HepG2 (cell line): Measurements from ENCODE around the gene NCKAP1. TPM values are rescaled to one million over a fixed set of nuclear protein-coding genes. Genes with fewer than 3 reads are reported as not detected.
A peak's percentile ranks its signal among the peaks of the same experiment; 100 is the strongest.

ENCODE experiments used
- ATAC-seq: fragments of 200-7000 bp; cut with Tn5 transposase; 3 replicates; pipeline ENCODE4 v1.9.1; 2020; ENCODE audit warnings: mild to moderate bottlenecking, moderate library complexity
- BruUV-seq: library from RNA; stranded (reverse); fragments of 400-500 nt; replicated peaks from 2 replicates; lab custom pipeline; 2021; lab: Mats Ljungman, UMichigan
- CTCF ChIA-PET: fragments of 300-600 bp; formaldehyde crosslinking; extraction: SDS; loops from one replicate; lab custom pipeline; 2021; ENCODE audit warnings: low total read pairs, inconsistent platforms, low intra/inter-chr PET ratio; lab: Yijun Ruan, JAX
- POLR2A ChIA-PET: fragments of 350-600 bp; sonication (Branson Sonifier 250); formaldehyde crosslinking; loops from one replicate; lab custom pipeline; 2020; ENCODE audit warnings: antibody characterized with exemption, inconsistent platforms; lab: Yijun Ruan, JAX
- DNase-seq: peaks from one replicate; pipeline ENCODE4 v3.0.0-alpha.2; 2015; ENCODE audit warnings: low spot score
- FAIRE-seq: peaks from 3 replicates; lab custom pipeline; 2011; peaks lifted over from hg19 to GRCh38; lab: Jason Lieb, UNC
- H2AFZ ChIP-seq: one replicate; pipeline ENCODE4 v1.6.1; 2011; ENCODE audit warnings: low read length, inconsistent platforms
- H3K27ac ChIP-seq: fragments of 300-600 bp; 3 replicates; pipeline ENCODE4 v1.8.0; 2011; ENCODE audit warnings: mixed run types, mild to moderate bottlenecking, mixed read lengths, low read length, inconsistent platforms; ENCODE audit not compliant: insufficient read depth; ENCODE audit errors: extremely low read length
- H3K27me3 ChIP-seq, 2 experiments: fragments of 200-600 bp in 1 of 2; 2 replicates in 1 of 2; 3 replicates in 1 of 2; pipeline versions ENCODE4 v1.6.0 to v1.8.0; 2011; ENCODE audit warnings: low read length in 2 of 2, mild to moderate bottlenecking in 2 of 2, moderate library complexity in 2 of 2, inconsistent platforms in 1 of 2; ENCODE audit not compliant: insufficient read depth in 2 of 2, control insufficient read depth in 1 of 2
- H3K36me3 ChIP-seq, 2 experiments: fragments of 200-600 bp in 1 of 2; replicated peaks in 1 of 2; 2 replicates in 1 of 2; 3 replicates in 1 of 2; pipeline versions ENCODE4 v1.5.1 to v1.8.0; 2011; ENCODE audit warnings: low read length in 2 of 2, inconsistent platforms in 1 of 2; ENCODE audit not compliant: insufficient read depth in 2 of 2, control insufficient read depth in 1 of 2
- H3K4me1 ChIP-seq: 2 replicates; pipeline ENCODE4 v1.5.1; 2012; ENCODE audit warnings: low read length, inconsistent platforms; ENCODE audit not compliant: insufficient read depth
- H3K4me2 ChIP-seq: 2 replicates; pipeline ENCODE4 v1.6.0; 2011; ENCODE audit warnings: low read depth, low read length, inconsistent platforms
- H3K4me3 ChIP-seq, 3 experiments: fragments of 200-600 bp in 1 of 3; sonication (generic), shearing (Covaris generic) in 1 of 3; replicated peaks in 1 of 3; 2 replicates each; pipeline ENCODE4 v1.5.1; 2011 to 2016; ENCODE audit warnings: low read length in 3 of 3, inconsistent platforms in 2 of 3, low read depth in 2 of 3, mild to moderate bottlenecking in 2 of 3, control low read depth in 1 of 3, mixed read lengths in 1 of 3; ENCODE audit not compliant: insufficient read depth in 1 of 3
- H3K79me2 ChIP-seq: one replicate; pipeline ENCODE4 v1.6.1; 2011; ENCODE audit warnings: low read length, inconsistent platforms; ENCODE audit not compliant: insufficient read depth
- H3K9ac ChIP-seq: 2 replicates; pipeline ENCODE4 v1.6.0; 2011; ENCODE audit warnings: mild to moderate bottlenecking, low read depth, low read length, inconsistent platforms; ENCODE audit not compliant: insufficient read depth
- H3K9me3 ChIP-seq: 2 replicates; pipeline ENCODE4 v1.5.1; 2012; ENCODE audit warnings: mild to moderate bottlenecking, low read length
- H4K20me1 ChIP-seq: 2 replicates; pipeline ENCODE4 v1.6.0; 2011; ENCODE audit warnings: inconsistent platforms, mild to moderate bottlenecking, low read length, moderate library complexity; ENCODE audit not compliant: insufficient read depth
- CEBPB ChIP-seq: IDR thresholded peaks from 2 replicates; pipeline ENCODE4 v1.6.1; 2011; ENCODE audit warnings: low read depth, low read length, improper control_type of control experiment, borderline replicate concordance
- SRF ChIP-seq: IDR thresholded peaks from 2 replicates; pipeline ENCODE4 v1.6.1; 2011; ENCODE audit warnings: mild to moderate bottlenecking, low read depth, low read length, moderate library complexity
- ZFP90 ChIP-seq: sonication (generic); formaldehyde crosslinking; IDR thresholded peaks from 2 replicates; pipeline ENCODE4 v1.8.0; 2022; ENCODE audit warnings: missing genetic modification reagents, mild to moderate bottlenecking, inconsistent platforms, borderline replicate concordance
- ZNF12 ChIP-seq: sonication (generic); formaldehyde crosslinking; IDR thresholded peaks from 2 replicates; pipeline ENCODE4 v1.5.0; 2020; ENCODE audit warnings: missing genetic modification reagents
- ZNF496 ChIP-seq: sonication (generic); formaldehyde crosslinking; IDR thresholded peaks from 2 replicates; pipeline ENCODE4 v1.8.1; 2023; ENCODE audit warnings: mild to moderate bottlenecking, moderate library complexity, missing genetic modification reagents; ENCODE audit not compliant: insufficient replicate concordance
- ZNF550 ChIP-seq: sonication (generic); formaldehyde crosslinking; IDR thresholded peaks from 2 replicates; pipeline ENCODE4 v1.4.0; 2020; ENCODE audit warnings: mild to moderate bottlenecking, missing genetic modification reagents, borderline replicate concordance
- in situ Hi-C: cut with HindIII; loops from 2 replicates; pipeline ENCODE4 v1.10.0; 2017; ENCODE audit warnings: low pct_unique_long_range_greater_than_20kb; ENCODE audit not compliant: extremely low pct_ligation_motif_present
- intact Hi-C: fragments of 100-400 bp; cut with micrococcal nuclease; formaldehyde crosslinking; loops from one replicate; pipeline ENCODE4 v1.10.0; 2022; ENCODE audit not compliant: unreplicated experiment
- polyA plus RNA-seq, 8 experiments: library from polyadenylated mRNA; depleted of rRNA in 3 of 8; stranded (reverse) in 7 of 8; unstranded in 1 of 8; fragments of >200 nt; fragmentation: Illumina TruSeq in 4 of 8; extraction: Trizol in 4 of 8; gene quantifications; 2 replicates each; pipeline versions ENCODE4 v1.2.1 to v1.2.3, GENCODE V29; 2011 to 2016; ENCODE audit warnings: low read depth in 4 of 8, missing spikeins in 1 of 8, mixed read lengths in 1 of 8; ENCODE audit not compliant: insufficient read depth in 1 of 8
- total RNA-seq, 5 experiments: library from RNA; depleted of rRNA; stranded (reverse); fragments of >200 nt; fragmentation: Illumina TruSeq; extraction: Trizol; gene quantifications; 2 replicates each; pipeline ENCODE4 v1.2.3, GENCODE V29; 2016; ENCODE audit warnings: low read depth in 1 of 5

The NCKAP1 gene
- total and polyA plus RNA-seq, 2 of the 13 experiments (the other 11 are each of a cell fraction or from before 2014, with no cell fraction given), result 72.1 to 96.3 TPM

- POLR2A ChIA-PET, result no interaction called here
- TF ChIP-seq CEBPB (peak; percentile 50; the same call in 1 of the 2 replicates), SRF (no peak)
- intact Hi-C loops, result no loop called here
- DNase-seq (no peak), FAIRE-seq (no peak), ATAC-seq (no peak)
- Histone ChIP-seq H3K36me3 (peaks cover 6 to 49% of the 10 kb centered on the region in 2 experiments), H3K27ac (no peak overlapping the region), H3K4me1 (no peaks in the 10 kb centered on the region), H3K79me2 (no peaks in the 10 kb centered on the region), H4K20me1 (no peaks in the 10 kb centered on the region), H3K4me2 (no peak overlapping the region), H3K27me3 (no peaks in the 10 kb centered on the region), H2AFZ (no peak overlapping the region), H3K9ac (no peak overlapping the region), H3K9me3 (no peaks in the 10 kb centered on the region), H3K4me3 (no peak overlapping the region)
- CTCF ChIA-PET, result no interaction called here
- no TSS peak for BruUV-seq
- in situ Hi-C loops, result no loop called here
These were observed 114.0 kb downstream of the NCKAP1 start for GRCh38 chr2:182924306-182924705.

GRCh38 chr2:182921234-182921633 is 117.0 kb downstream of the NCKAP1 start:
- intact Hi-C loops, result no loop called here
- H3K79me2 ChIP-seq, result no peaks in the 10 kb centered on the region
- no peak overlapping the region for H3K4me3 ChIP-seq
- H3K4me1 ChIP-seq, result no peaks in the 10 kb centered on the region
- no peak overlapping the region for H2AFZ ChIP-seq
- H4K20me1 ChIP-seq, result no peaks in the 10 kb centered on the region
- no peaks in the 10 kb centered on the region for H3K27me3 ChIP-seq
- POLR2A ChIA-PET, result no interaction called here
- peaks cover 2 to 27% of the 10 kb centered on the region in 2 experiments; a peak in 4 of 5 replicates for H3K36me3 ChIP-seq
- DNase-seq (no peak), FAIRE-seq (no peak), ATAC-seq (peak; percentile 64)
- no TSS peak for BruUV-seq
- H3K27ac ChIP-seq, result no peak overlapping the region
- no peaks in the 10 kb centered on the region for H3K9me3 ChIP-seq
- H3K4me2 ChIP-seq, result no peak overlapping the region
- TF ChIP-seq ZFP90 (CRISPR knock-in tag) (peak; percentile 68; the same call in 1 of the 2 replicates), ZNF12 (CRISPR knock-in tag) (0 out of 2 replicates have a peak, but pooled peaks have one; percentile 15), ZNF496 (CRISPR knock-in tag) (no peak), ZNF550 (CRISPR knock-in tag) (no peak)
- CTCF ChIA-PET, result no interaction called here
- H3K9ac ChIP-seq, result no peak overlapping the region
- in situ Hi-C loops, result no loop called here
